Naive thymus-derived CD4-positive, alpha-beta T cell (primary cell): ENCODE results near the gene C1orf210. TPM values are rescaled to one million over a fixed set of nuclear protein-coding genes. Genes with fewer than 3 reads are reported as not detected.

Experiments
- ATAC-seq: fragments of 150-1000 bp; cut with Tn5 transposase; 2 replicates; pipeline ENCODE4 v1.10.0; 2021; ENCODE audit warnings: mild to moderate bottlenecking, moderate library complexity
- CTCF ChIA-PET: fragments of 350-600 bp; sonication (Branson Sonifier 250); formaldehyde crosslinking; loops from one replicate; lab custom pipeline; 2021; ENCODE audit warnings: antibody characterized with exemption; lab: Charles Lee
- POLR2A ChIA-PET: fragments of 350-600 bp; sonication (Branson Sonifier 250); formaldehyde crosslinking; loops from one replicate; lab custom pipeline; 2021; ENCODE audit warnings: antibody characterized with exemption, inconsistent platforms; lab: Charles Lee
- DNase-seq, 9 donors: peaks; one replicate each; pipeline versions ENCODE4 v3.0.0 to v3.0.0-alpha.2; 2020 to 2022; ENCODE audit warnings: mixed read lengths in 1 of 9
- H3K27ac ChIP-seq: one replicate; pipeline ENCODE4 v1.7.0; 2013; ENCODE audit warnings: mild to moderate bottlenecking, low read depth, low read length, moderate library complexity
- H3K27me3 ChIP-seq, 2 donors: one replicate each; pipeline ENCODE4 v1.7.0; 2013; ENCODE audit warnings: low read length in 2 of 2, mild to moderate bottlenecking in 2 of 2, moderate library complexity in 2 of 2; ENCODE audit not compliant: control insufficient read depth in 2 of 2, insufficient read depth in 2 of 2
- H3K36me3 ChIP-seq, 3 experiments: 1 replicate in 2 of 3; 2 replicates in 1 of 3; pipeline ENCODE4 v1.7.0; 2013; ENCODE audit warnings: low read length in 3 of 3, mild to moderate bottlenecking in 3 of 3, moderate library complexity in 1 of 3; ENCODE audit not compliant: insufficient read depth in 3 of 3, control insufficient read depth in 2 of 3
- H3K4me1 ChIP-seq, 2 donors: one replicate each; pipeline ENCODE4 v1.7.0; 2013; ENCODE audit warnings: low read length in 2 of 2, mild to moderate bottlenecking in 2 of 2, moderate library complexity in 1 of 2; ENCODE audit not compliant: control insufficient read depth in 2 of 2, insufficient read depth in 2 of 2
- H3K4me3 ChIP-seq: 2 replicates; pipeline ENCODE4 v1.7.0; 2013; ENCODE audit warnings: mild to moderate bottlenecking, low read length
- H3K9me3 ChIP-seq, 3 experiments: 1 replicate in 2 of 3; 2 replicates in 1 of 3; pipeline ENCODE4 v1.7.0; 2013; ENCODE audit warnings: low read length in 3 of 3; ENCODE audit not compliant: control insufficient read depth in 2 of 3
- H3K27ac Mint-ChIP-seq, 9 donors: one replicate each; pipeline ENCODE4 v1.8.0; 2020 to 2022; ENCODE audit warnings: mixed read lengths in 9 of 9, mild to moderate bottlenecking in 8 of 9, moderate library complexity in 5 of 9, inconsistent platforms in 2 of 9
- H3K27me3 Mint-ChIP-seq, 5 donors: one replicate each; pipeline ENCODE4 v1.8.0; 2021 to 2022; ENCODE audit warnings: mixed read lengths in 5 of 5, mild to moderate bottlenecking in 1 of 5
- H3K36me3 Mint-ChIP-seq, 5 donors: one replicate each; pipeline ENCODE4 v1.8.0; 2020 to 2022; ENCODE audit warnings: mixed read lengths in 5 of 5, mild to moderate bottlenecking in 3 of 5, inconsistent platforms in 1 of 5
- H3K4me1 Mint-ChIP-seq, 7 donors: one replicate each; pipeline ENCODE4 v1.8.0; 2020 to 2022; ENCODE audit warnings: mixed read lengths in 7 of 7, mild to moderate bottlenecking in 3 of 7, inconsistent platforms in 1 of 7
- H3K4me3 Mint-ChIP-seq, 10 donors: one replicate each; pipeline ENCODE4 v1.8.0; 2020 to 2022; ENCODE audit warnings: mild to moderate bottlenecking in 10 of 10, mixed read lengths in 10 of 10, moderate library complexity in 6 of 10, inconsistent platforms in 2 of 10
- H3K9me3 Mint-ChIP-seq, 11 donors: one replicate each; pipeline ENCODE4 v1.8.0; 2020 to 2022; ENCODE audit warnings: mixed read lengths in 11 of 11, mild to moderate bottlenecking in 4 of 11, inconsistent platforms in 1 of 11, moderate library complexity in 1 of 11
- intact Hi-C, 2 donors: fragments of 100-400 bp; cut with micrococcal nuclease; formaldehyde crosslinking; loops; one replicate each; pipeline ENCODE4 v1.15.1; 2023
- polyA plus RNA-seq, 2 donors: library from polyadenylated mRNA; unstranded; fragments of 300-500 nt; fragmentation: Illumina TruSeq; gene quantifications; one replicate each; pipeline ENCODE4 v1.2.3, GENCODE V29; 2021
- total RNA-seq, 6 experiments: library from RNA in 5 of 6; stranded (reverse) in 5 of 6; gene quantifications; 1 replicate in 5 of 6; 2 replicates in 1 of 6; pipeline ENCODE4 v1.2.3 and lab custom pipeline; 2021 to 2026

C1orf210 gene
- total and polyA plus RNA-seq, 7 experiments from 2014 or later = not detected

- intact Hi-C loops = no loop called here
Measured at GRCh38 chr1:43306688-43307457, 21.5 kb upstream of the C1orf210 start.

GRCh38 chr1:43305926-43306687, 20.7 kb upstream of the C1orf210 start:
- POLR2A ChIA-PET = no interaction called here

More at GRCh38 chr1:43306688-43307457, 21.5 kb upstream of the C1orf210 start:
- Histone ChIP-seq H3K36me3 (no peaks in the 10 kb centered on the region), H3K4me3 (no peak overlapping the region), H3K9me3 (no peaks in the 10 kb centered on the region), H3K4me1 (no peaks in the 10 kb centered on the region), H3K27me3 (no peaks in the 10 kb centered on the region), H3K27ac (no peak overlapping the region)
- ChIA-PET POLR2A (no interaction called here), CTCF (no interaction called here)
- Mint-ChIP-seq H3K27ac (no peak overlapping the region), H3K4me1 (peaks cover 0 to 5% (median 0%) of the 10 kb centered on the region in 7 donors), H3K36me3 (no peaks in the 10 kb centered on the region), H3K27me3 (peaks cover 0 to 5% (median 0%) of the 10 kb centered on the region in 5 donors), H3K4me3 (no peak overlapping the region), H3K9me3 (no peaks in the 10 kb centered on the region)
- ATAC-seq (no peak), DNase-seq (no peak)

GRCh38 chr1:43305461-43305860, 20.1 kb upstream of the C1orf210 start:
- Mint-ChIP-seq H3K27me3 (peaks cover 0 to 5% (median 0%) of the 10 kb centered on the region in 5 donors), H3K9me3 (no peaks in the 10 kb centered on the region), H3K4me1 (peaks cover 0 to 5% (median 0%) of the 10 kb centered on the region in 7 donors), H3K36me3 (no peaks in the 10 kb centered on the region), H3K27ac (no peak overlapping the region), H3K4me3 (no peak overlapping the region)
- H3K4me1 ChIP-seq = no peaks in the 10 kb centered on the region
- no peaks in the 10 kb centered on the region for H3K36me3 ChIP-seq
- POLR2A ChIA-PET = no interaction called here
- DNase-seq (no peak), ATAC-seq (no peak)
- no peaks in the 10 kb centered on the region for H3K27me3 ChIP-seq
- intact Hi-C loops = no loop called here
- no peak overlapping the region for H3K4me3 ChIP-seq
- CTCF ChIA-PET = no interaction called here
- H3K27ac ChIP-seq = no peak overlapping the region
- no peaks in the 10 kb centered on the region for H3K9me3 ChIP-seq

More at GRCh38 chr1:43305926-43306687, 20.7 kb upstream of the C1orf210 start:
- Histone ChIP-seq H3K27ac (no peak overlapping the region), H3K27me3 (no peaks in the 10 kb centered on the region), H3K4me3 (no peak overlapping the region), H3K9me3 (no peaks in the 10 kb centered on the region), H3K36me3 (no peaks in the 10 kb centered on the region), H3K4me1 (no peaks in the 10 kb centered on the region)
- DNase-seq (no peak), ATAC-seq (no peak)
- intact Hi-C loops = no loop called here
- no peaks in the 10 kb centered on the region for H3K9me3 Mint-ChIP-seq
- H3K4me1 Mint-ChIP-seq = peaks cover 0 to 5% (median 0%) of the 10 kb centered on the region in 7 donors
- H3K27me3 Mint-ChIP-seq = peaks cover 0 to 5% (median 0%) of the 10 kb centered on the region in 5 donors
- H3K36me3 Mint-ChIP-seq = no peaks in the 10 kb centered on the region
- CTCF ChIA-PET = no interaction called here
- no peak overlapping the region for H3K4me3 Mint-ChIP-seq
- peak overlapping the region in 1 of 9 donors; percentile 64 for H3K27ac Mint-ChIP-seq

GRCh38 chr1:43304771-43305300, 19.5 kb upstream of the C1orf210 start:
- CTCF ChIA-PET = no interaction called here
- DNase-seq (no peak), ATAC-seq (no peak)
- Mint-ChIP-seq H3K27ac (no peak overlapping the region), H3K4me3 (no peak overlapping the region), H3K36me3 (no peaks in the 10 kb centered on the region), H3K27me3 (peaks cover 0 to 5% (median 0%) of the 10 kb centered on the region in 5 donors), H3K4me1 (peaks cover 0 to 5% (median 0%) of the 10 kb centered on the region in 7 donors), H3K9me3 (no peaks in the 10 kb centered on the region)
- Histone ChIP-seq H3K9me3 (no peaks in the 10 kb centered on the region), H3K36me3 (no peaks in the 10 kb centered on the region), H3K4me1 (no peaks in the 10 kb centered on the region), H3K4me3 (no peak overlapping the region), H3K27ac (no peak overlapping the region), H3K27me3 (no peaks in the 10 kb centered on the region)
- intact Hi-C loops = no loop called here
- POLR2A ChIA-PET = no interaction called here

- Histone ChIP-seq H3K27me3 (no peaks in the 10 kb centered on the region), H3K27ac (no peak overlapping the region), H3K36me3 (no peaks in the 10 kb centered on the region), H3K4me3 (no peak overlapping the region), H3K9me3 (no peaks in the 10 kb centered on the region), H3K4me1 (no peaks in the 10 kb centered on the region)
- H3K4me1 Mint-ChIP-seq = peaks cover 0 to 5% (median 0%) of the 10 kb centered on the region in 7 donors
- H3K36me3 Mint-ChIP-seq = no peaks in the 10 kb centered on the region
- no peaks in the 10 kb centered on the region for H3K9me3 Mint-ChIP-seq
- POLR2A ChIA-PET = no interaction called here
- H3K27ac Mint-ChIP-seq = peak overlapping the region in 1 of 9 donors; percentile 53
- peaks cover 0 to 5% (median 0%) of the 10 kb centered on the region in 5 donors for H3K27me3 Mint-ChIP-seq
- intact Hi-C loops = no loop called here
- CTCF ChIA-PET = interaction anchor here (0.5 kb wide), 1 partner anchor 136 kb away, joined by 3 read pairs; no protein-coding TSS in a partner anchor
- no peak overlapping the region for H3K4me3 Mint-ChIP-seq
- no peak for ATAC-seq
- DNase-seq = no peak
Measured at GRCh38 chr1:43304314-43304681, 18.9 kb upstream of the C1orf210 start.

- Histone ChIP-seq H3K27me3 (no peaks in the 10 kb centered on the region), H3K36me3 (no peaks in the 10 kb centered on the region), H3K27ac (no peak overlapping the region), H3K4me1 (no peaks in the 10 kb centered on the region), H3K9me3 (no peaks in the 10 kb centered on the region), H3K4me3 (no peak overlapping the region)
- Mint-ChIP-seq H3K4me3 (no peak overlapping the region), H3K27ac (no peak overlapping the region), H3K9me3 (no peaks in the 10 kb centered on the region), H3K36me3 (no peaks in the 10 kb centered on the region), H3K27me3 (peaks cover 0 to 4% (median 0%) of the 10 kb centered on the region in 5 donors), H3K4me1 (peaks cover 0 to 5% (median 0%) of the 10 kb centered on the region in 7 donors)
- ATAC-seq (no peak), DNase-seq (no peak)
- intact Hi-C loops = no loop called here
- CTCF ChIA-PET = interaction anchor here (0.5 to 0.8 kb wide), 2 partner anchors 77 to 135 kb away, joined by 3 read pairs; no protein-coding TSS in a partner anchor
- POLR2A ChIA-PET = no interaction called here
Measured at GRCh38 chr1:43303471-43304313, 18.3 kb upstream of the C1orf210 start.
